SHP77 (cell line): Measurements from ENCODE around the gene CTTN.

Experiments
- DNase-seq, 2 experiments: peaks; one replicate each; lab custom pipeline; 2025; lab: John Stamatoyannopoulos, UW

CTTN gene

GRCh38 chr11:70477176-70477575, 78.8 kb downstream of the CTTN start:
- DNase-seq, result no peak

- DNase-seq, result no peak
These were observed 79.3 kb downstream of the CTTN start for GRCh38 chr11:70477609-70478008.

GRCh38 chr11:70478166-70478890, 80.0 kb downstream of the CTTN start:
- no peak for DNase-seq

GRCh38 chr11:70480711-70481110, 82.4 kb downstream of the CTTN start:
- DNase-seq, result no peak

- no peak for DNase-seq
These were observed 83.5 kb downstream of the CTTN start for GRCh38 chr11:70481625-70482528.

GRCh38 chr11:70482529-70482917, 84.2 kb downstream of the CTTN start:
- DNase-seq, result no peak

- DNase-seq, result peak in 1 of 2 experiments; percentile 20
These were observed 84.9 kb downstream of the CTTN start for GRCh38 chr11:70483077-70483861.

- DNase-seq, result no peak
These were observed 85.6 kb downstream of the CTTN start for GRCh38 chr11:70483917-70484316.

- DNase-seq, result no peak
These were observed 87.1 kb downstream of the CTTN start for GRCh38 chr11:70485326-70486025.

GRCh38 chr11:70486026-70486415, 87.7 kb downstream of the CTTN start:
- DNase-seq, result no peak
